Measurements from ENCODE around the gene A4GNT.

DNA sequence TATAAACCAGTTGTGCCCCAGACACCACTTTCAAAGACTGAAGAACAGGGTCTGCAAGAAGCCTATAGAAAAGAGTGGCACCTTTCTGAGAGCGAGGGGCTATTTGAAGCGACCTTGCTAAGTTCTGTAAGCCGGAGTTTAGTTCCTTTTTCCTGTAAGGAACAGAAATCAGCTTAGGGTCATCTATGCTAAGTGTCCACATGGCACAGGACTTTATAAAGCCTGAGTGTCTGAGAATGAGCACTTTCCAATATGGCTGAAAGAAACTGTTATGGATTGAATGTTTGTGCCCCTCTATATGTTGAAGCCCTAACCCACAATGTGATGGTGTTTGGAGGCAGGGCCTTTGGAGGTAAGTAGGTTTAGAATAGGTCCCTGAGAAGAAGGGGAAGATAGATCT lies 4.0 kb upstream of the A4GNT start:
- TF ChIP-seq CTCF (IDR thresholded peaks at IDR 0.05; ENCODE audit: low read depth, low read length) (no peak), POLR2A (IDR thresholded peaks at IDR 0.05; ENCODE audit: extremely low read depth, insufficient read length) (no peak), MYC (IDR thresholded peaks at IDR 0.05; ENCODE audit: low read depth, low read length) (no peak; the same call in 1 of the 2 replicates), MAX (IDR thresholded peaks at IDR 0.05; ENCODE audit: low read depth, low read length) (no peak)
